A549 (cell line): Measurements from ENCODE around the gene CDYL. TPM values are rescaled to one million over a fixed set of nuclear protein-coding genes. Genes with fewer than 3 reads are reported as not detected.
A peak's percentile ranks its signal among the peaks of the same experiment; 100 is the strongest.

ENCODE experiments used
- ATAC-seq, 2 experiments: fragments of 200-7000 bp in 1 of 2; fragments of >200 bp in 1 of 2; cut with Nextera tagmentation in 1 of 2; cut with Tn5 transposase in 1 of 2; 3 replicates each; pipeline versions ENCODE4 v1.8.0 to v1.9.1; 2018 to 2020; ENCODE audit warnings: mild to moderate bottlenecking in 1 of 2, moderate library complexity in 1 of 2
- CTCF ChIA-PET: fragments of 300-600 bp; sonication (Branson Sonifier 250); formaldehyde crosslinking; extraction: SDS; loops from one replicate; lab custom pipeline; 2021; ENCODE audit warnings: antibody characterized with exemption, inconsistent platforms; lab: Yijun Ruan, JAX
- POLR2A ChIA-PET: fragments of 350-600 bp; formaldehyde crosslinking; extraction: SDS; loops from one replicate; lab custom pipeline; 2021; ENCODE audit warnings: antibody characterized with exemption, inconsistent platforms; lab: Yijun Ruan, JAX
- DNase-seq, 2 experiments: peaks; one replicate each; pipeline versions ENCODE4 v3.0.0 to v3.0.0-alpha.2; 2011 to 2016; ENCODE audit warnings: low read depth in 1 of 2, low spot score in 1 of 2
- FAIRE-seq: peaks from 2 replicates; lab custom pipeline; 2011; peaks lifted over from hg19 to GRCh38; lab: Jason Lieb, UNC
- H3K27ac ChIP-seq, 2 experiments: fragments of >200 bp; sonication (Bioruptor Twin); formaldehyde crosslinking; 3 replicates each; pipeline ENCODE4 v1.5.1; 2016 to 2017
- H3K4me1 ChIP-seq: fragments of >200 bp; sonication (Bioruptor Twin); formaldehyde crosslinking; 3 replicates; pipeline ENCODE4 v1.6.1; 2016
- H3K4me2 ChIP-seq: fragments of >200 bp; sonication (Bioruptor Twin); formaldehyde crosslinking; 3 replicates; pipeline ENCODE4 v1.6.1; 2016
- H3K4me3 ChIP-seq: fragments of >200 bp; sonication (Bioruptor Twin); formaldehyde crosslinking; 3 replicates; pipeline ENCODE4 v1.5.1; 2016
- H3K9me3 ChIP-seq: fragments of >200 bp; sonication (Bioruptor Twin); formaldehyde crosslinking; 3 replicates; pipeline ENCODE4 v1.6.1; 2016
- CBX8 ChIP-seq: fragments of 200-600 bp; sonication (generic); IDR thresholded peaks from 2 replicates; pipeline ENCODE4 v1.6.1; 2016
- CEBPB ChIP-seq, 2 experiments: fragments of >200 bp in 1 of 2; sonication (Bioruptor Twin) in 1 of 2; formaldehyde crosslinking in 1 of 2; IDR thresholded peaks; 2 replicates each; pipeline ENCODE4 v1.6.1; 2012 to 2016
- CHD2 ChIP-seq: fragments of 150-350 bp; IDR thresholded peaks from 2 replicates; pipeline ENCODE4 v1.6.1; 2014; ENCODE audit warnings: low read length; ENCODE audit not compliant: partially characterized antibody
- CTCF ChIP-seq: fragments of >200 bp; sonication (Bioruptor Twin); formaldehyde crosslinking; IDR thresholded peaks from 3 replicates; pipeline ENCODE4 v1.5.1; 2016
- E2F6 ChIP-seq: IDR thresholded peaks from 2 replicates; pipeline ENCODE4 v1.6.1; 2012; ENCODE audit warnings: low read depth, borderline replicate concordance
- EHMT2 ChIP-seq: fragments of 200-600 bp; sonication (generic); IDR thresholded peaks from 2 replicates; pipeline ENCODE4 v1.6.1; 2016; ENCODE audit warnings: antibody characterized with exemption, low read depth, mild to moderate bottlenecking, moderate library complexity
- EP300 ChIP-seq, 2 experiments: fragments of >200 bp; sonication (Bioruptor Twin); formaldehyde crosslinking; IDR thresholded peaks; 2 replicates in 1 of 2; 3 replicates in 1 of 2; pipeline ENCODE4 v1.6.1; 2016 to 2017
- GATA3 ChIP-seq: IDR thresholded peaks from 2 replicates; pipeline ENCODE4 v1.6.1; 2012; ENCODE audit warnings: borderline replicate concordance
- HES2 ChIP-seq: fragments of >200 bp; sonication (Bioruptor Twin); formaldehyde crosslinking; IDR thresholded peaks from 2 replicates; pipeline ENCODE4 v1.6.1; 2016
- HOXA7 ChIP-seq: fragments of 250-450 bp; sonication (Bioruptor Pico); IDR thresholded peaks from 2 replicates; pipeline ENCODE4 v1.5.0; 2020; ENCODE audit warnings: mild to moderate bottlenecking, moderate library complexity
- JUN ChIP-seq, 2 experiments: fragments of >200 bp; sonication (Bioruptor Twin); formaldehyde crosslinking; IDR thresholded peaks; 2 replicates in 1 of 2; 3 replicates in 1 of 2; pipeline ENCODE4 v1.6.1; 2016 to 2017
- KDM5A ChIP-seq: fragments of 200-600 bp; sonication (generic); IDR thresholded peaks from 2 replicates; pipeline ENCODE4 v1.6.1; 2016; ENCODE audit warnings: antibody characterized with exemption, mild to moderate bottlenecking
- MAFK ChIP-seq: fragments of 450-650 bp; IDR thresholded peaks from 2 replicates; pipeline ENCODE4 v1.6.1; 2014; ENCODE audit not compliant: partially characterized antibody
- MAZ ChIP-seq: fragments of 150-350 bp; IDR thresholded peaks from 2 replicates; pipeline ENCODE4 v1.6.1; 2014; ENCODE audit warnings: antibody characterized with exemption, low read depth, low read length, borderline replicate concordance
- PHF8 ChIP-seq: fragments of 200-600 bp; sonication (generic); IDR thresholded peaks from 2 replicates; pipeline ENCODE4 v1.6.1; 2016; ENCODE audit warnings: low read depth, mild to moderate bottlenecking, antibody characterized with exemption, moderate library complexity, borderline replicate concordance
- POLR2AphosphoS2 ChIP-seq: conservative IDR thresholded peaks from 2 replicates; pipeline ENCODE4 v1.6.1; 2012; ENCODE audit warnings: low read length, improper control_type of control experiment, inconsistent platforms
- RCOR1 ChIP-seq: fragments of 150-350 bp; IDR thresholded peaks from 2 replicates; pipeline ENCODE4 v1.6.1; 2014; ENCODE audit warnings: antibody characterized with exemption, low read length, low read depth
- SMC3 ChIP-seq: fragments of >200 bp; sonication (Bioruptor Twin); formaldehyde crosslinking; IDR thresholded peaks from 3 replicates; pipeline ENCODE4 v1.6.1; 2018; ENCODE audit warnings: inconsistent platforms
- SREBF2 ChIP-seq: fragments of 450-650 bp; IDR thresholded peaks from 2 replicates; pipeline ENCODE4 v1.6.1; 2014; ENCODE audit warnings: mild to moderate bottlenecking, moderate library complexity
- TP53 ChIP-seq: fragments of 250-450 bp; sonication (Bioruptor Pico); IDR thresholded peaks from 2 replicates; pipeline ENCODE4 v1.5.0; 2021; ENCODE audit warnings: mild to moderate bottlenecking, moderate library complexity
- ZFP36 ChIP-seq: fragments of 450-650 bp; IDR thresholded peaks from 2 replicates; pipeline ENCODE4 v1.6.1; 2014; ENCODE audit warnings: borderline replicate concordance; ENCODE audit not compliant: partially characterized antibody
- WGBS: methylation state at CpG from one replicate; pipeline ENCODE4 v1.1.6; 2017; ENCODE audit errors: missing lambda C conversion rate; 5-methylcytosine and 5-hydroxymethylcytosine counted together
- polyA plus RNA-seq, 4 experiments: library from polyadenylated mRNA; depleted of rRNA in 3 of 4; stranded (reverse); fragments of >200 nt; fragmentation: RNase III in 1 of 4; extraction: RNeasy Plus Mini Kit Qiagen cat#74134 plus additional on column Dnase treatment in 1 of 4; gene quantifications; 2 replicates in 3 of 4; 3 replicates in 1 of 4; pipeline ENCODE4 v1.2.3, GENCODE V29; 2011 to 2017

The CDYL gene
- polyA plus RNA-seq, 2 of the 4 experiments (the other 2 are of a cell fraction) = 18.6 to 42.7 TPM

GRCh38 chr6:4815584-4815983 lies 39.4 kb downstream of the CDYL start:
- WGBS = 87% methylated on average over 2 of the region's 2 CpGs
- H3K9me3 ChIP-seq = no peaks in the 10 kb centered on the region
- CTCF ChIA-PET = interaction anchor here (0.6 to 1.8 kb wide), 2 partner anchors 9 to 14 kb away, joined by 3 to 4 read pairs; no protein-coding TSS in a partner anchor
- TF ChIP-seq KDM5A = no peak
- no peak for TF ChIP-seq CBX8
- no peak for TF ChIP-seq PHF8
- TF ChIP-seq GATA3 = no peak
- no peak for TF ChIP-seq HES2
- peak; percentile 32 for TF ChIP-seq MAFK
- no peak for TF ChIP-seq ZFP36
- TF ChIP-seq EHMT2 = no peak
- no peak for TF ChIP-seq POLR2AphosphoS2
- FAIRE-seq (no peak), ATAC-seq (no peak), DNase-seq (no peak)
- POLR2A ChIA-PET = interaction anchor here (0.7 kb wide), 1 partner anchor 43 kb away, joined by 3 read pairs; no protein-coding TSS in a partner anchor
- no peak overlapping the region for H3K27ac ChIP-seq
- no peak overlapping the region for H3K4me2 ChIP-seq
- H3K4me1 ChIP-seq = peaks cover 41% of the 10 kb centered on the region
- H3K4me3 ChIP-seq = no peak overlapping the region

GRCh38 chr6:4816904-4817303 lies 40.7 kb downstream of the CDYL start:
- no peak for ATAC-seq
- ChIA-PET CTCF (no interaction called here), POLR2A (no interaction called here)
- H3K4me3 ChIP-seq = no peak overlapping the region
- 0 out of 6 replicates have a peak overlapping the region, but pooled peaks of 1 of the 2 experiments have one; percentile 21 for H3K27ac ChIP-seq
- H3K4me2 ChIP-seq = 0 out of 3 replicates have a peak overlapping the region, but pooled peaks have one; percentile 27
- peak; percentile 43 to 63; a peak in 3 of 4 replicates for TF ChIP-seq CEBPB (IDR thresholded peaks at IDR 0.05)
- TF ChIP-seq GATA3 = no peak
- no peak for TF ChIP-seq E2F6
- no peak for TF ChIP-seq ZFP36
- no peak for TF ChIP-seq HOXA7 (CRISPR knock-in tag)
- TF ChIP-seq CTCF = no peak
- no peak for TF ChIP-seq JUN (IDR thresholded peaks at IDR 0.05)
- FAIRE-seq = no peak
- H3K4me1 ChIP-seq = peaks cover 28% of the 10 kb centered on the region
- no peaks in the 10 kb centered on the region for H3K9me3 ChIP-seq
- WGBS = 86% methylated on average over 2 of the region's 2 CpGs
- no peak for DNase-seq

GRCh38 chr6:4817551-4817950 lies 41.3 kb downstream of the CDYL start:
- CTCF ChIA-PET = no interaction called here
- H3K9me3 ChIP-seq = no peaks in the 10 kb centered on the region
- TF ChIP-seq HES2 (no peak), RCOR1 (no peak), MAZ (no peak), CHD2 (no peak), EP300 (IDR thresholded peaks at IDR 0.05) (no peak), SREBF2 (no peak), TP53 (CRISPR knock-in tag) (no peak), SMC3 (no peak)
- DNase-seq (no peak), FAIRE-seq (no peak), ATAC-seq (no peak)
- no peak overlapping the region for H3K27ac ChIP-seq
- POLR2A ChIA-PET = no interaction called here
- WGBS = 44% methylated on average over 4 of the region's 4 CpGs
- no peak overlapping the region for H3K4me3 ChIP-seq
- peaks cover 21% of the 10 kb centered on the region for H3K4me1 ChIP-seq
- 0 out of 3 replicates have a peak overlapping the region, but pooled peaks have one; percentile 27 for H3K4me2 ChIP-seq
